Activated CD8-positive, alpha-beta T cell treated with anti-CD3 and anti-CD28 coated beads for 36 hours (primary cell): ENCODE measurements around the gene CHCHD3. TPM values are rescaled to one million over a fixed set of nuclear protein-coding genes. Genes with fewer than 3 reads are reported as not detected.

Experiments used
- ATAC-seq: fragments of 200-7000 bp; cut with Tn5 transposase; one replicate; pipeline ENCODE4 v1.10.0; 2021; ENCODE audit warnings: mild to moderate bottlenecking, moderate library complexity
- CTCF ChIA-PET: fragments of 350-600 bp; sonication (Branson Sonifier 250); formaldehyde crosslinking; loops from one replicate; lab custom pipeline; 2021; ENCODE audit warnings: antibody characterized with exemption; lab: Charles Lee
- POLR2A ChIA-PET: fragments of 350-600 bp; sonication (Branson Sonifier 250); formaldehyde crosslinking; loops from one replicate; lab custom pipeline; 2021; ENCODE audit warnings: antibody characterized with exemption; lab: Charles Lee
- DNase-seq: peaks from one replicate; pipeline ENCODE4 v3.0.0-alpha.2; 2020
- H3K27ac Mint-ChIP-seq: one replicate; pipeline ENCODE4 v1.8.0; 2021; ENCODE audit warnings: mild to moderate bottlenecking, mixed read lengths
- H3K27me3 Mint-ChIP-seq: one replicate; pipeline ENCODE4 v1.8.0; 2021; ENCODE audit warnings: mixed read lengths
- H3K36me3 Mint-ChIP-seq: one replicate; pipeline ENCODE4 v1.8.0; 2021; ENCODE audit warnings: low read depth, mixed read lengths
- H3K4me1 Mint-ChIP-seq: one replicate; pipeline ENCODE4 v1.8.0; 2021; ENCODE audit warnings: low read depth, mixed read lengths
- H3K4me3 Mint-ChIP-seq: one replicate; pipeline ENCODE4 v1.8.0; 2021; ENCODE audit warnings: mild to moderate bottlenecking, moderate library complexity, mixed read lengths
- H3K9me3 Mint-ChIP-seq: one replicate; pipeline ENCODE4 v1.8.0; 2021; ENCODE audit warnings: mixed read lengths
- CTCF ChIP-seq: fragments of 200-600 bp; IDR thresholded peaks from one replicate; pipeline ENCODE4 v1.8.0; 2022; ENCODE audit warnings: antibody characterized with exemption, mild to moderate bottlenecking
- intact Hi-C: fragments of 100-400 bp; cut with micrococcal nuclease; formaldehyde crosslinking; loops from one replicate; pipeline ENCODE4 v1.10.0; 2022
- total RNA-seq, 2 experiments: library from RNA; stranded (reverse); gene quantifications; one replicate each; pipeline ENCODE4 v1.2.3, GENCODE V29; 2021

The CHCHD3 gene
- total RNA-seq, 2 experiments from 2014 or later: 61.4 to 63.4 TPM

GRCh38 chr7:133112976-133113375, 31.1 kb upstream of the CHCHD3 start:
- no peak overlapping the region for H3K4me3 Mint-ChIP-seq
- H3K27ac Mint-ChIP-seq: no peak overlapping the region
- H3K27me3 Mint-ChIP-seq: peaks cover 24% of the 10 kb centered on the region
- no peaks in the 10 kb centered on the region for H3K36me3 Mint-ChIP-seq
- ATAC-seq: no peak
- intact Hi-C loops: no loop called here
- no peak for DNase-seq
- H3K4me1 Mint-ChIP-seq: peaks cover 3% of the 10 kb centered on the region
- ChIA-PET CTCF (no interaction called here), POLR2A (interaction anchor here (1.0 kb wide), 1 partner anchor 11 kb away, joined by 3 read pairs; no protein-coding TSS in a partner anchor)
- H3K9me3 Mint-ChIP-seq: no peaks in the 10 kb centered on the region
- no peak for TF ChIP-seq CTCF

DNA sequence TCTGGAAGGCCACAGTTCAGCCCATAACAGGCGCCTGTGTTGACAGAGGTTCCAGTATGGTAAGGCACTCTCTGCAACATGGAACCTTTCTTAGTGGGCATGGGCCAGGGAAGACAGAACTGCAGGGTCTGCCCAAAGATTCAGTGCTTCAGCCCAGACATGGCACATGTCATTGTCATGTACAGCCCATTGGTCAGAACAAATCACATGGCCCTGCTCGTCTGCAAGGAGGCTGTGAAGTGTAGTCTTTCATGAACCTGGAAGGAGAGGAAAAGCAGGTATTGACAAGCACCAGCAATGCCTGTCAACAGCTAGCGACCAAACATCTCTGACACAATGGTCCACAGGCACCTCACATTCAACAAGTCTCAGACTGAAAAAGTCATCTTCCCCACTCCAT, 30.4 kb upstream of the CHCHD3 start:
- intact Hi-C loops: no loop called here
- Mint-ChIP-seq H3K4me3 (no peak overlapping the region), H3K9me3 (no peaks in the 10 kb centered on the region), H3K36me3 (no peaks in the 10 kb centered on the region), H3K27me3 (peaks cover 28% of the 10 kb centered on the region), H3K4me1 (peaks cover 3% of the 10 kb centered on the region), H3K27ac (no peak overlapping the region)
- ChIA-PET CTCF (no interaction called here), POLR2A (interaction anchor here (1.0 kb wide), 1 partner anchor 12 kb away, joined by 3 read pairs; no protein-coding TSS in a partner anchor)
- no peak for TF ChIP-seq CTCF
- ATAC-seq (no peak), DNase-seq (no peak)

DNA sequence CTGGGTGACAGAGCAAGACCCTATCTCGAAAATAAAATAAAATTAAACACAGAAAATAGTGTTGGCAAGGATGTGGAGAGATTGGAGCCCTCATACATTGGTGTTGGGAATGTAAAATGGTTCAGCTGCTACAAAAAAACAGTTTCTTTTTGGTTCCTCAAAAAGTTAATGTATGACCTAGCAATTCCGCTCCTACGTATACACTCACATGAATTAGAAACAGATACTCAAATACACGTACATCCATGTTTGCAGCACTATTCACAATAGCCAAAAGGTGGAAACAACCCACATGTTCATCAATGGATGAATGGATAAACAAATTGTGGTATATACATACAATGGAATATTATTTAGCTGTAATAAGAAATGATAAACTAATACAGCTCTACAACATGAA, 28.4 kb upstream of the CHCHD3 start:
- TF ChIP-seq CTCF: no peak
- POLR2A ChIA-PET: no interaction called here
- CTCF ChIA-PET: no interaction called here

GRCh38 chr7:133109816-133110215, 27.9 kb upstream of the CHCHD3 start:
- ChIA-PET POLR2A (no interaction called here), CTCF (no interaction called here)
- intact Hi-C loops: no loop called here
- H3K9me3 Mint-ChIP-seq: no peaks in the 10 kb centered on the region
- DNase-seq (no peak), ATAC-seq (no peak)
- peaks cover 3% of the 10 kb centered on the region for H3K4me1 Mint-ChIP-seq
- peaks cover 23% of the 10 kb centered on the region for H3K27me3 Mint-ChIP-seq
- no peaks in the 10 kb centered on the region for H3K36me3 Mint-ChIP-seq
- no peak for TF ChIP-seq CTCF
- no peak overlapping the region for H3K4me3 Mint-ChIP-seq
- no peak overlapping the region for H3K27ac Mint-ChIP-seq

More for the DNA sequence above, 28.4 kb upstream of the CHCHD3 start:
- ATAC-seq (no peak), DNase-seq (no peak)
- Mint-ChIP-seq H3K4me1 (peaks cover 3% of the 10 kb centered on the region), H3K4me3 (no peak overlapping the region), H3K9me3 (no peaks in the 10 kb centered on the region), H3K27ac (no peak overlapping the region), H3K27me3 (peaks cover 23% of the 10 kb centered on the region), H3K36me3 (no peaks in the 10 kb centered on the region)
- intact Hi-C loops: no loop called here

DNA sequence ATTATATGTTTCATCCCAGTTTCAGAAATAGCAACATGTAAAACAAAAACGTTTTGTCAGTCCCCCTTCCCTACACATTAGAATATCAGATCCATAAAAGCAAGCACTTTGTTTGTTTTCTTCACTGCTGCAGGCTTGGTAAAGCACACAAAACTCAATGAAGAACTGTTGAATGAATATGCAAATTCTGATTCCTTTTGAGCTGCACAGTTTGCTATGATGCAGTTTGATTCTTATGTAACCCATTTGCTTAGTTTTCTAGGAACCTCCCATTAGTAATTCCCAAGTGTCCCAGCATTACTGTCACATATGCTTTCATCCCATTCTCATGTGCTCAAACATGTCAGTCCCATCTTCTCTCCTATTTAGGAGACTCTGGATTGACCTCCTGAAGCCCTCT, 26.1 kb upstream of the CHCHD3 start:
- H3K9me3 Mint-ChIP-seq: no peaks in the 10 kb centered on the region
- POLR2A ChIA-PET: interaction anchor here (0.6 kb wide), 1 partner anchor 25 kb away, joined by 3 read pairs; no protein-coding TSS in a partner anchor
- no peak for TF ChIP-seq CTCF
- H3K4me1 Mint-ChIP-seq: peaks cover 3% of the 10 kb centered on the region
- CTCF ChIA-PET: interaction anchor here (0.7 kb wide), 1 partner anchor 305 kb away, joined by 3 read pairs; no protein-coding TSS in a partner anchor
- H3K27me3 Mint-ChIP-seq: peaks cover 23% of the 10 kb centered on the region
- H3K36me3 Mint-ChIP-seq: no peaks in the 10 kb centered on the region
- no peak for ATAC-seq
- no peak overlapping the region for H3K4me3 Mint-ChIP-seq
- H3K27ac Mint-ChIP-seq: no peak overlapping the region
- intact Hi-C loops: no loop called here
- no peak for DNase-seq
